ENCODE measurements around the gene LAG3. TPM values are rescaled to one million over a fixed set of nuclear protein-coding genes. Genes with fewer than 3 reads are reported as not detected.
A peak's percentile ranks its signal among the peaks of the same experiment; 100 is the strongest.
"Not testable (repeated sequence)": the region's sequence is repeated elsewhere in the genome, so short reads cannot be mapped to it uniquely, and the experiment has no call there.

LAG3 gene
- total RNA-seq, 2 experiments from 2014 or later = 12.0 to 13.1 TPM

DNA sequence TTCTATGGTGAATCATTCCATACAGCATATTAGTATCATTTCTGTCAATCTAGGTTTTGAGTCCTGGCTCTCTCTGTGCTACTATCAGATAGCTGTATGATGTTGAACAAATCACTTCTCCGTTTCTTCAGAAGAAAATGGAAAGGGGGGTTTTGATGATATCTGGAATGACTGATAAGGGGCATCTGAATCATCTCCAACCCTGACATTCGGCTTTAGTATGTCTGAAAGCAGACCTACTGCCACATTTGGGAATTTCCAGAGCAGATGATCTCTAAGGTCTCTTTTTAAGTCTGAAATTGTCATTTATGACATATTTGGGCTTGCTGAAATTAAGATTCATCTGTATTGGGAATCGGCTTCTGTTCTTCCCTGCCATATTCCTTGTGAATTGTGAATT lies 29.5 kb upstream of the LAG3 start:
- Mint-ChIP-seq H3K4me1 (peaks cover 24% of the 10 kb centered on the region), H3K4me3 (no peak overlapping the region), H3K27me3 (no peaks in the 10 kb centered on the region), H3K9me3 (peaks cover 4% of the 10 kb centered on the region), H3K36me3 (ENCODE audit: low read depth) (peaks cover 23% of the 10 kb centered on the region), H3K27ac (no peak overlapping the region)
- POLR2A ChIA-PET = no interaction called here
- CTCF ChIA-PET = interaction anchor here (1.2 to 3.9 kb wide), 3 partner anchors 10 to 92 kb away, joined by 3 to 19 read pairs (median 3); partner anchors contain the start of genes COPS7A and MLF2
- DNase-seq = no peak

DNA sequence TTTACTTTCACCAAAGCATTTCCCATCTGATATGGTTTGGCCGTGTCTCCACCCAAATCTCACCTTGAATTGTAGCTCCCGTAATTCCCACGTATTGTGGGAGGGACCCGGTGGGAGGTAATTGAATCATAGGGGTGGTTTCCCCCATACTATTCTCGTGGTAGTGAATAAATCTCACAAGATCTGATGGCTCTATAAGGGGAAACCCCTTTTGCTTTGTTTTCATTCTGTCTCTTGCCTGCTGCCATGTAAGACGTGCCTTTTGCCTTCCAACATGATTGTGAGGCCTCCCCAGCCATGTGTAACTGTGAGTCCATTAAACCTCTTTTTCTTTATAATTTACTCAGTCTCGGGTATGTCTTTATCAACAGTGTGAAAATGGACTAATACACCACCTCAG lies 29.0 kb upstream of the LAG3 start:
- Mint-ChIP-seq H3K36me3 (ENCODE audit: low read depth) (peaks cover 27% of the 10 kb centered on the region), H3K4me1 (peaks cover 24% of the 10 kb centered on the region)
- CTCF ChIA-PET = interaction anchor here (1.2 to 3.9 kb wide), 4 partner anchors 10 to 92 kb away, joined by 3 to 19 read pairs (median 4); partner anchors contain the start of genes COPS7A and MLF2
- POLR2A ChIA-PET, DNase-seq, H3K9me3 Mint-ChIP-seq, H3K27ac Mint-ChIP-seq, H3K27me3 Mint-ChIP-seq, H3K4me3 Mint-ChIP-seq: not testable (repeated sequence)

GRCh38 chr12:6745741-6746525 lies 26.4 kb upstream of the LAG3 start:
- peak overlapping the region; percentile 95 for H3K27ac Mint-ChIP-seq
- peaks cover 4% of the 10 kb centered on the region for H3K9me3 Mint-ChIP-seq
- ChIA-PET CTCF (interaction anchor here (0.5 to 3.9 kb wide), 7 partner anchors 7 to 524 kb away, joined by 3 to 19 read pairs (median 4); partner anchors contain the start of gene MLF2), POLR2A (interaction anchor here (0.6 kb wide), 2 partner anchors 107 to 136 kb away, joined by 3 to 6 read pairs; no protein-coding TSS in a partner anchor)
- peaks cover 40% of the 10 kb centered on the region for H3K36me3 Mint-ChIP-seq (ENCODE audit: low read depth)
- H3K4me3 Mint-ChIP-seq = no peak overlapping the region
- H3K27me3 Mint-ChIP-seq = no peaks in the 10 kb centered on the region
- H3K4me1 Mint-ChIP-seq = peaks cover 26% of the 10 kb centered on the region
- DNase-seq = peak; percentile 54

- Mint-ChIP-seq H3K4me3 (no peak overlapping the region), H3K4me1 (peaks cover 39% of the 10 kb centered on the region), H3K9me3 (peaks cover 4% of the 10 kb centered on the region), H3K36me3 (ENCODE audit: low read depth) (peaks cover 45% of the 10 kb centered on the region), H3K27ac (peak overlapping the region; percentile 78), H3K27me3 (no peaks in the 10 kb centered on the region)
- POLR2A ChIA-PET = no interaction called here
- no peak for DNase-seq
- CTCF ChIA-PET = interaction anchor here (0.6 to 0.9 kb wide), 3 partner anchors 11 to 127 kb away, joined by 3 to 4 read pairs (median 3); no protein-coding TSS in a partner anchor
These were observed 25.1 kb upstream of the LAG3 start for GRCh38 chr12:6747216-6747615.

GRCh38 chr12:6748761-6749160 lies 23.6 kb upstream of the LAG3 start:
- H3K9me3 Mint-ChIP-seq = peaks cover 4% of the 10 kb centered on the region
- peaks cover 46% of the 10 kb centered on the region for H3K36me3 Mint-ChIP-seq (ENCODE audit: low read depth)
- CTCF ChIA-PET = interaction anchor here (1.4 kb wide), 1 partner anchor 20 kb away, joined by 3 read pairs; no protein-coding TSS in a partner anchor

GRCh38 chr12:6750506-6750905 lies 21.8 kb upstream of the LAG3 start:
- no peak for DNase-seq
- Mint-ChIP-seq H3K9me3 (no peaks in the 10 kb centered on the region), H3K27me3 (no peaks in the 10 kb centered on the region), H3K4me3 (no peak overlapping the region), H3K27ac (no peak overlapping the region), H3K4me1 (peaks cover 36% of the 10 kb centered on the region), H3K36me3 (ENCODE audit: low read depth) (peaks cover 38% of the 10 kb centered on the region)
- CTCF ChIA-PET = interaction anchor here (4.3 to 4.7 kb wide), 2 partner anchors 18 to 26 kb away, joined by 33 to 77 read pairs; partner anchors contain the start of genes COPS7A, LAG3 and PTMS
- POLR2A ChIA-PET = no interaction called here

More at GRCh38 chr12:6748761-6749160, 23.6 kb upstream of the LAG3 start:
- peaks cover 45% of the 10 kb centered on the region for H3K4me1 Mint-ChIP-seq
- no peaks in the 10 kb centered on the region for H3K27me3 Mint-ChIP-seq
- no peak overlapping the region for H3K27ac Mint-ChIP-seq
- POLR2A ChIA-PET = no interaction called here
- no peak overlapping the region for H3K4me3 Mint-ChIP-seq
- no peak for DNase-seq

GRCh38 chr12:6751767-6752166 lies 20.6 kb upstream of the LAG3 start:
- H3K4me1 Mint-ChIP-seq = peaks cover 25% of the 10 kb centered on the region
- POLR2A ChIA-PET = interaction anchor here (0.5 kb wide), 1 partner anchor 270 kb away, joined by 4 read pairs; no protein-coding TSS in a partner anchor
- DNase-seq = no peak
- CTCF ChIA-PET = interaction anchor here (0.6 to 4.8 kb wide), 14 partner anchors 8 to 124 kb away, joined by 3 to 77 read pairs (median 14); partner anchors contain the start of genes COPS7A, LAG3 and PTMS
- peak overlapping the region; percentile 98 for H3K27ac Mint-ChIP-seq
- H3K9me3 Mint-ChIP-seq = no peaks in the 10 kb centered on the region
- H3K4me3 Mint-ChIP-seq = peak overlapping the region; percentile 89
- peaks cover 34% of the 10 kb centered on the region for H3K36me3 Mint-ChIP-seq (ENCODE audit: low read depth)
- no peaks in the 10 kb centered on the region for H3K27me3 Mint-ChIP-seq

DNA sequence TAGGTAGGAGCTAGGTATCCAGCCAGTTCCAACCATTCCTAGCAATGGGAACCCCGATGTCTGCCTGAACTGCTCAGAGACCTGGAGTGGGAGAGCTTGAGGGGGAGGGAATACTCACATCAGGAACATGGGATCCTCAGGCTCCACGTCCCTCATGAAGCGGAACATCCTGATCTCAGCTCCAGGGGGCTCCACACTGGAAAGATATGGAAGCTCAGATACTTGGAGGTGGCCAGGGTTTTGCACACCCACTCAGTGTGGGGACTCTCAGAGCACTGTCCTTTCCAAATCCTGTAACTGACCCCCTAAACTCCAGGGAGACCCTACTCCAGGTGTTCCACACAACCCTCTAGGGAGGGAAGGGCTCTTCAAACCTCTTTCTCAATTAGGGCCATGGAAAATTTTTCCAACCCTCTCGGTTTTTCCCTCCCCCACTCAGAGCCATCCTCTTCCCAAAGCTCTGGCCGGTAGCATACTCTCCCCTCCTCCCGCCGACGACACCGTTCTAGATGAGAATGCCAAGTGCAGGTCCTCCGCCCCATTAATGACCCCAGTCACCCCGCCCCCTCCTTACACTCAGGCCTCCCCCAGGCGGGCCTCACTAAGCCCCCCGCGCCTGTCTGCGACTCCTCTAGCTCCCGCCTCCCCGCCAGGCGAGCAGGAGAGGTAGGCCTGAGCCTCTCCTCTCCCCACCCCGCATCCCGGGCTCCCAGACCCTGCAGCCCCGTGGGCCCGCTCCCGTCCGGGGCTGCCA lies 20.0 kb upstream of the LAG3 start:
- DNase-seq = peak; percentile 39
- H3K9me3 Mint-ChIP-seq = no peaks in the 10 kb centered on the region
- ChIA-PET POLR2A (interaction anchor here (0.5 to 2.1 kb wide), 3 partner anchors 78 to 269 kb away, joined by 3 to 5 read pairs (median 4); partner anchors contain the start of gene USP5), CTCF (interaction anchor here (0.6 to 4.8 kb wide), 35 partner anchors 9 to 1242 kb away, joined by 3 to 77 read pairs (median 9); partner anchors contain the start of genes CD4, COPS7A, GPR162 and LAG3)
- peaks cover 25% of the 10 kb centered on the region for H3K4me1 Mint-ChIP-seq
- H3K36me3 Mint-ChIP-seq (ENCODE audit: low read depth) = peaks cover 29% of the 10 kb centered on the region
- H3K27ac Mint-ChIP-seq = peak overlapping the region; percentile 98
- peak overlapping the region; percentile 89 for H3K4me3 Mint-ChIP-seq
- H3K27me3 Mint-ChIP-seq = no peaks in the 10 kb centered on the region

DNA sequence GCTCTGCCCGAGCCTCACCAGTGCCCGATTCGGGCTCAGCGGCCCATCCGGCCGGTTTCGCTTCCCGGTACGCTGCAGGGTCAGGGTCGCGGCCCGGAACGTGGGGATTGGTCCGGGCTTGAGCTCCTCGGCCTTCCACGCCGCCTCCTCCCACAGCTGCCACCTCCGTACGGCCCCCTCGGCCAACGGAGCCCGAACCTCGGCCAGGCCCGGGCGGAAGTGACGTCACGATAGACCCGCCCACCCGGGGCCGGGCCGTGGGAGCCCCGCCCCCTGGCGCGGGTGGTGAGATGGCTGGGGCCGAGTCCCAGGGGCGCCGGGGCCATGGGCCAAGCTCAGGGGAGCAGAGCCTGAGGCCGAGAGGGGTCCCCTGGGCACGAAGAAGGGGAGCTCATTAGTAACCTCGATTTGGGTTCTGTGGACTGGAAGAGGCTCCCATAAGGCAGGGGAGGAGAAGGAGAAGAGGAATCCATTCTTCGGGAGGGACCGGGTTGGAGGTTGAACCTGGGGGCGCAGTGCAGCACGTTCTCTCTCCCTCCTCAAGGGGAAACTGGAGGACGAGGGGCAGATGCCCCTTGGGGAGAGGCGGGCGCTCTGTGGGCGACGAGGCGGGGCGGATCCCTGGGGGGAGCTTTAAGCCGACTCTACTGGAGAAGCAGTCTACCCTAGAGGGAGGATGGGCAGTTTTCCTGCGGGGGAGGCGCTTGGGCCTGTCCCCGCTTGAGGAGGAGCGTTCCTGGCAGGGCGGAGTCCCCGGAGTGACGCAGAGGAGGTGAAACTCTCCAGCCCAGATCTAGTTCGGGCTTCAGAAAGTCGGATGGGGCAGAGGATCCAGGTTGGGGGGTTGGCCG lies 19.2 kb upstream of the LAG3 start, which contains the start of gene MLF2:
MLF2 (minus strand) TSS at position 221 of the 851 bp plus-strand sequence. CDS start 807 bp downstream, outside the sequence.
- Mint-ChIP-seq H3K4me1 (peaks cover 29% of the 10 kb centered on the region), H3K27ac (peak within 1 kb of the TSS; percentile 98), H3K4me3 (peak within 1 kb of the TSS; percentile 89), H3K36me3 (ENCODE audit: low read depth) (peaks cover 21% of the 10 kb centered on the region), H3K27me3 (no peaks in the 10 kb centered on the region), H3K9me3 (no peaks in the 10 kb centered on the region)
- CTCF ChIA-PET = interaction anchor here (0.6 to 4.8 kb wide), 41 partner anchors 9 to 1241 kb away, joined by 3 to 77 read pairs (median 6); partner anchors contain the start of genes CD4, COPS7A, GPR162 and LAG3
- peak; percentile 98 for DNase-seq
- POLR2A ChIA-PET = interaction anchor here (0.7 to 2.1 kb wide), 3 partner anchors 36 to 99 kb away, joined by 3 to 5 read pairs (median 5); partner anchors contain the start of genes CD4 and USP5

DNA sequence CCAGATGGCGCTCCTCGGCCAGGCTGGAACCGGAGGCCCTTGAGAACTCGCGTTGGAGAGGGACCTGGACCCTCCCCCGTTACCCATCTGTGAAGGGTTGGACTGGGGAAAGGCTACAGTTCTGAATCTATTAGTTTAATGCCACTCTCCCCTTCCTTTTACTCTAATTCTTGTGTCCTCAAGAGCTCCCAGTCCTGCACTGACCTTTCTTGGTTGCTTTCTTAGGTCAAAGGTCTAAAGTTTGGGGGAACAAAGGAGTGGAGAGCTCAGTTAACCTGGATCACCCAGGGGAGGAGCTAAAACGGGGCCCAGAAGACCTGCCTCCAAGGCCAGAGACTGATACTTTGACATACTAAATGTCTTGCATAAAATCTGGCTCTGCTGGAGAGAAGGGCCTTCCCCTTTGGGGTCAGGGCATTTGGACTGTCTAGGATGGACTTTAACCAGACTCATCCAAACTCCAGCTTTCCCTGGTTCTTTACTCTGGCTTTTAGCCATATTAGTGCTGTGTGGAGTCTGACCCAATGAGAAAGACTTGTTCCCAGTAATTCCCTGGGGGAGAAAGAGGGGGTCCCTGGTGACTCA lies 18.5 kb upstream of the LAG3 start:
- H3K36me3 Mint-ChIP-seq (ENCODE audit: low read depth) = peaks cover 16% of the 10 kb centered on the region
- DNase-seq = no peak
- H3K27me3 Mint-ChIP-seq = no peaks in the 10 kb centered on the region
- H3K27ac Mint-ChIP-seq = peak overlapping the region; percentile 98
- ChIA-PET CTCF (interaction anchor here (0.6 to 4.8 kb wide), 38 partner anchors 8 to 657 kb away, joined by 3 to 77 read pairs (median 8); partner anchors contain the start of genes CD4, CDCA3, COPS7A and GPR162), POLR2A (interaction anchor here (0.7 to 2.1 kb wide), 2 partner anchors 35 to 98 kb away, joined by 5 read pairs; partner anchors contain the start of genes CD4 and USP5)
- peak overlapping the region; percentile 89 for H3K4me3 Mint-ChIP-seq
- H3K9me3 Mint-ChIP-seq = no peaks in the 10 kb centered on the region
- H3K4me1 Mint-ChIP-seq = peaks cover 35% of the 10 kb centered on the region

DNA sequence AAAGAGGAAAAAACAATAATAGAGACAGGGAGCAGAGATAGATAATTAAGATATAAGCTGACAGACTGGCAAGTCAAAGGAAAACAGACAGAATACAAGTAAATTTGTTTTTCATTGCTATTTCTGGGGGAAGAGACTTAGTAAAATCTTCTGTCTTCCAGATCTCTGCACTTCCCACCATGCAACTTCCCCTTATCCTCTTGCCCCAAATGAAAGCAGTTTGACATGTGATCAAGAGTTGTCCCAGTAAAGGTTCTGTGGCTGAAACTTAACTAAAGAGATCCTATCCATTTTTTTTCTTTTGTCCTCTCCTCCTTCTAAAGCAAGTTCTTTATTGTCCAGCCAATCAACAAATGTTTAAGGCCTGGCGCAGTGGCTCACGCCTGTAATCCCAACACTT lies 17.9 kb upstream of the LAG3 start:
- no peak overlapping the region for H3K27ac Mint-ChIP-seq
- H3K36me3 Mint-ChIP-seq (ENCODE audit: low read depth) = peaks cover 12% of the 10 kb centered on the region
- DNase-seq = no peak
- H3K4me3 Mint-ChIP-seq = no peak overlapping the region
- no peaks in the 10 kb centered on the region for H3K27me3 Mint-ChIP-seq
- CTCF ChIA-PET = interaction anchor here (0.6 to 4.8 kb wide), 30 partner anchors 8 to 656 kb away, joined by 3 to 77 read pairs (median 10); partner anchors contain the start of genes CD4, CDCA3, COPS7A and GPR162
- POLR2A ChIA-PET = interaction anchor here (2.1 kb wide), 1 partner anchor 98 kb away, joined by 5 read pairs; the partner anchor contains the start of gene USP5
- H3K4me1 Mint-ChIP-seq = peaks cover 38% of the 10 kb centered on the region
- no peaks in the 10 kb centered on the region for H3K9me3 Mint-ChIP-seq
